ENCODE measurements around the gene PPP1R10.

- TF ChIP-seq CTCF (IDR thresholded peaks at IDR 0.05) (no peak), POLR2A (IDR thresholded peaks at IDR 0.05) (no peak), EP300 (IDR thresholded peaks at IDR 0.05) (no peak)
These were observed 2.8 kb downstream of the PPP1R10 start for GRCh38 chr6:30614044-30614842.
